A549 (cell line): ENCODE data around the gene SIK2. TPM values are rescaled to one million over a fixed set of nuclear protein-coding genes. Genes with fewer than 3 reads are reported as not detected.

ENCODE experiments used
- ATAC-seq, 2 experiments: fragments of 200-7000 bp in 1 of 2; fragments of >200 bp in 1 of 2; cut with Nextera tagmentation in 1 of 2; cut with Tn5 transposase in 1 of 2; 3 replicates each; pipeline versions ENCODE4 v1.8.0 to v1.9.1; 2018 to 2020; ENCODE audit warnings: mild to moderate bottlenecking in 1 of 2, moderate library complexity in 1 of 2
- CTCF ChIA-PET: fragments of 300-600 bp; sonication (Branson Sonifier 250); formaldehyde crosslinking; extraction: SDS; loops from one replicate; lab custom pipeline; 2021; ENCODE audit warnings: antibody characterized with exemption, inconsistent platforms; lab: Yijun Ruan, JAX
- POLR2A ChIA-PET: fragments of 350-600 bp; formaldehyde crosslinking; extraction: SDS; loops from one replicate; lab custom pipeline; 2021; ENCODE audit warnings: antibody characterized with exemption, inconsistent platforms; lab: Yijun Ruan, JAX
- DNase-seq, 2 experiments: peaks; one replicate each; pipeline versions ENCODE4 v3.0.0 to v3.0.0-alpha.2; 2011 to 2016; ENCODE audit warnings: low read depth in 1 of 2, low spot score in 1 of 2
- FAIRE-seq: peaks from 2 replicates; lab custom pipeline; 2011; peaks lifted over from hg19 to GRCh38; lab: Jason Lieb, UNC
- H3K27ac ChIP-seq, 2 experiments: fragments of >200 bp; sonication (Bioruptor Twin); formaldehyde crosslinking; 3 replicates each; pipeline ENCODE4 v1.5.1; 2016 to 2017
- H3K4me1 ChIP-seq: fragments of >200 bp; sonication (Bioruptor Twin); formaldehyde crosslinking; 3 replicates; pipeline ENCODE4 v1.6.1; 2016
- H3K4me2 ChIP-seq: fragments of >200 bp; sonication (Bioruptor Twin); formaldehyde crosslinking; 3 replicates; pipeline ENCODE4 v1.6.1; 2016
- H3K4me3 ChIP-seq: fragments of >200 bp; sonication (Bioruptor Twin); formaldehyde crosslinking; 3 replicates; pipeline ENCODE4 v1.5.1; 2016
- H3K9me3 ChIP-seq: fragments of >200 bp; sonication (Bioruptor Twin); formaldehyde crosslinking; 3 replicates; pipeline ENCODE4 v1.6.1; 2016
- BCL3 ChIP-seq: fragments of >200 bp; sonication (Bioruptor Twin); formaldehyde crosslinking; IDR thresholded peaks from 3 replicates; pipeline ENCODE4 v1.6.1; 2016
- BHLHE40 ChIP-seq: IDR thresholded peaks from 2 replicates; pipeline ENCODE4 v1.6.1; 2012; ENCODE audit warnings: low read depth, low read length, inconsistent platforms
- CHD2 ChIP-seq: fragments of 150-350 bp; IDR thresholded peaks from 2 replicates; pipeline ENCODE4 v1.6.1; 2014; ENCODE audit warnings: low read length; ENCODE audit not compliant: partially characterized antibody
- E2F6 ChIP-seq: IDR thresholded peaks from 2 replicates; pipeline ENCODE4 v1.6.1; 2012; ENCODE audit warnings: low read depth, borderline replicate concordance
- ESRRA ChIP-seq: fragments of 150-350 bp; IDR thresholded peaks from 2 replicates; pipeline ENCODE4 v1.6.1; 2014; ENCODE audit warnings: mild to moderate bottlenecking, low read length, borderline replicate concordance
- FOSL2 ChIP-seq, 2 experiments: fragments of 450-650 bp in 1 of 2; fragments of >200 bp in 1 of 2; sonication (Bioruptor Twin) in 1 of 2; formaldehyde crosslinking; IDR thresholded peaks; 2 replicates each; pipeline versions ENCODE4 v1.5.0 to v1.6.1; 2016 to 2020; ENCODE audit warnings: mild to moderate bottlenecking in 1 of 2, moderate library complexity in 1 of 2
- GATA3 ChIP-seq: IDR thresholded peaks from 2 replicates; pipeline ENCODE4 v1.6.1; 2012; ENCODE audit warnings: borderline replicate concordance
- HDAC2 ChIP-seq: fragments of 200-600 bp; sonication (generic); IDR thresholded peaks from 2 replicates; pipeline ENCODE4 v1.6.1; 2016
- HOXA7 ChIP-seq: fragments of 250-450 bp; sonication (Bioruptor Pico); IDR thresholded peaks from 2 replicates; pipeline ENCODE4 v1.5.0; 2020; ENCODE audit warnings: mild to moderate bottlenecking, moderate library complexity
- HOXB13 ChIP-seq: fragments of 250-450 bp; sonication (Bioruptor Pico); IDR thresholded peaks from 2 replicates; pipeline ENCODE4 v1.5.0; 2020; ENCODE audit warnings: low read depth, mild to moderate bottlenecking, moderate library complexity
- JUN ChIP-seq, 2 experiments: fragments of >200 bp; sonication (Bioruptor Twin); formaldehyde crosslinking; IDR thresholded peaks; 2 replicates in 1 of 2; 3 replicates in 1 of 2; pipeline ENCODE4 v1.6.1; 2016 to 2017
- KDM5A ChIP-seq: fragments of 200-600 bp; sonication (generic); IDR thresholded peaks from 2 replicates; pipeline ENCODE4 v1.6.1; 2016; ENCODE audit warnings: antibody characterized with exemption, mild to moderate bottlenecking
- MAFK ChIP-seq: fragments of 450-650 bp; IDR thresholded peaks from 2 replicates; pipeline ENCODE4 v1.6.1; 2014; ENCODE audit not compliant: partially characterized antibody
- MYC ChIP-seq: IDR thresholded peaks from 2 replicates; pipeline ENCODE4 v1.6.1; 2012; ENCODE audit warnings: mild to moderate bottlenecking, inconsistent platforms, low read length, improper control_type of control experiment, borderline replicate concordance
- NPAS2 ChIP-seq: fragments of 250-450 bp; sonication (Bioruptor Pico); IDR thresholded peaks from 2 replicates; pipeline ENCODE4 v1.8.0; 2022; ENCODE audit warnings: mild to moderate bottlenecking, moderate library complexity, borderline replicate concordance
- NR3C1 ChIP-seq: fragments of >200 bp; sonication (Bioruptor Twin); formaldehyde crosslinking; IDR thresholded peaks from 3 replicates; pipeline ENCODE4 v1.6.1; 2017
- PHF8 ChIP-seq: fragments of 200-600 bp; sonication (generic); IDR thresholded peaks from 2 replicates; pipeline ENCODE4 v1.6.1; 2016; ENCODE audit warnings: low read depth, mild to moderate bottlenecking, antibody characterized with exemption, moderate library complexity, borderline replicate concordance
- RAD21 ChIP-seq, 2 experiments: fragments of >200 bp in 1 of 2; sonication (Bioruptor Twin) in 1 of 2; formaldehyde crosslinking in 1 of 2; IDR thresholded peaks in 1 of 2; conservative IDR thresholded peaks in 1 of 2; 2 replicates in 1 of 2; 3 replicates in 1 of 2; pipeline ENCODE4 v1.6.1; 2012 to 2018; ENCODE audit warnings: inconsistent platforms in 1 of 2
- RARB ChIP-seq: fragments of 250-450 bp; sonication (Bioruptor Pico); IDR thresholded peaks from 2 replicates; pipeline ENCODE4 v1.8.0; 2021; ENCODE audit warnings: mild to moderate bottlenecking, moderate library complexity
- SMC3 ChIP-seq: fragments of >200 bp; sonication (Bioruptor Twin); formaldehyde crosslinking; IDR thresholded peaks from 3 replicates; pipeline ENCODE4 v1.6.1; 2018; ENCODE audit warnings: inconsistent platforms
- ZC3H11A ChIP-seq: fragments of 450-650 bp; IDR thresholded peaks from 2 replicates; pipeline ENCODE4 v1.6.1; 2014; ENCODE audit warnings: antibody characterized with exemption, mild to moderate bottlenecking
- ZNF302 ChIP-seq: fragments of 250-450 bp; sonication (Bioruptor Pico); IDR thresholded peaks from 2 replicates; pipeline ENCODE4 v1.9.0; 2021; ENCODE audit warnings: inconsistent platforms, mild to moderate bottlenecking, moderate library complexity
- WGBS: methylation state at CpG from one replicate; pipeline ENCODE4 v1.1.6; 2017; ENCODE audit errors: missing lambda C conversion rate; 5-methylcytosine and 5-hydroxymethylcytosine counted together
- polyA plus RNA-seq, 4 experiments: library from polyadenylated mRNA; depleted of rRNA in 3 of 4; stranded (reverse); fragments of >200 nt; fragmentation: RNase III in 1 of 4; extraction: RNeasy Plus Mini Kit Qiagen cat#74134 plus additional on column Dnase treatment in 1 of 4; gene quantifications; 2 replicates in 3 of 4; 3 replicates in 1 of 4; pipeline ENCODE4 v1.2.3, GENCODE V29; 2011 to 2017
- TF ChIP-seq, protein P1 (sequence below): fragments of 250-450 bp; sonication (Bioruptor Pico); IDR thresholded peaks from 2 replicates; pipeline ENCODE4 v1.5.0; 2021; ENCODE audit warnings: mild to moderate bottlenecking, moderate library complexity, borderline replicate concordance
- TF ChIP-seq, protein P2 (sequence below): fragments of >200 bp; sonication (Bioruptor Twin); formaldehyde crosslinking; IDR thresholded peaks from 3 replicates; pipeline ENCODE4 v1.5.1; 2016

SIK2 gene
- polyA plus RNA-seq, 2 of the 4 experiments (the other 2 are of a cell fraction), result 4.5 to 9.0 TPM

GRCh38 chr11:111737444-111738210 lies 135.4 kb downstream of the SIK2 start:
- no peak overlapping the region for H3K4me3 ChIP-seq
- no peak for FAIRE-seq
- ATAC-seq, result no peak
- CTCF ChIA-PET, result no interaction called here
- H3K4me1 ChIP-seq, result peaks cover 28% of the 10 kb centered on the region
- POLR2A ChIA-PET, result interaction anchor here (1.1 kb wide), 1 partner anchor 9 kb away, joined by 3 read pairs; no protein-coding TSS in a partner anchor
- WGBS, result 93% methylated on average over 13 of the region's 14 CpGs
- H3K27ac ChIP-seq, result no peak overlapping the region
- TF ChIP-seq BHLHE40 (no peak), SMC3 (no peak), RAD21 (conservative IDR thresholded peaks at IDR 0.05 in 1 of 2, IDR thresholded peaks at IDR 0.05 in 1 of 2) (no peak), PHF8 (no peak), ZC3H11A (no peak), HDAC2 (no peak), MAFK (no peak), RARB (CRISPR knock-in tag) (no peak), ZNF302 (no peak), MYC (no peak), ESRRA (no peak), JUN (IDR thresholded peaks at IDR 0.05) (no peak), FOSL2 (IDR thresholded peaks at IDR 0.05) (no peak), FOSL2 (CRISPR knock-in tag; IDR thresholded peaks at IDR 0.05) (no peak), E2F6 (no peak), HOXA7 (CRISPR knock-in tag) (no peak), NR3C1 (no peak), BCL3 (no peak), CHD2 (no peak)
- TF ChIP-seq, protein P1, sequence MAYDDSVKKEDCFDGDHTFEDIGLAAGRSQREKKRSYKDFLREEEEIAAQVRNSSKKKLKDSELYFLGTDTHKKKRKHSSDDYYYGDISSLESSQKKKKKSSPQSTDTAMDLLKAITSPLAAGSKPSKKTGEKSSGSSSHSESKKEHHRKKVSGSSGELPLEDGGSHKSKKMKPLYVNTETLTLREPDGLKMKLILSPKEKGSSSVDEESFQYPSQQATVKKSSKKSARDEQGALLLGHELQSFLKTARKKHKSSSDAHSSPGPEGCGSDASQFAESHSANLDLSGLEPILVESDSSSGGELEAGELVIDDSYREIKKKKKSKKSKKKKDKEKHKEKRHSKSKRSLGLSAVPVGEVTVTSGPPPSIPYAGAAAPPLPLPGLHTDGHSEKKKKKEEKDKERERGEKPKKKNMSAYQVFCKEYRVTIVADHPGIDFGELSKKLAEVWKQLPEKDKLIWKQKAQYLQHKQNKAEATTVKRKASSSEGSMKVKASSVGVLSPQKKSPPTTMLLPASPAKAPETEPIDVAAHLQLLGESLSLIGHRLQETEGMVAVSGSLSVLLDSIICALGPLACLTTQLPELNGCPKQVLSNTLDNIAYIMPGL (CRISPR knock-in tag), result no peak
- H3K9me3 ChIP-seq, result no peaks in the 10 kb centered on the region
- H3K4me2 ChIP-seq, result no peak overlapping the region
- DNase-seq, result no peak

GRCh38 chr11:111739299-111739698 lies 137.1 kb downstream of the SIK2 start:
- no peak for ATAC-seq
- no peaks in the 10 kb centered on the region for H3K9me3 ChIP-seq
- FAIRE-seq, result no peak
- no peak overlapping the region for H3K4me3 ChIP-seq
- H3K27ac ChIP-seq, result no peak overlapping the region
- TF ChIP-seq NR3C1 (no peak), NPAS2 (no peak), CHD2 (no peak), HOXB13 (CRISPR knock-in tag) (no peak), GATA3 (no peak), KDM5A (no peak)
- TF ChIP-seq, protein P2, sequence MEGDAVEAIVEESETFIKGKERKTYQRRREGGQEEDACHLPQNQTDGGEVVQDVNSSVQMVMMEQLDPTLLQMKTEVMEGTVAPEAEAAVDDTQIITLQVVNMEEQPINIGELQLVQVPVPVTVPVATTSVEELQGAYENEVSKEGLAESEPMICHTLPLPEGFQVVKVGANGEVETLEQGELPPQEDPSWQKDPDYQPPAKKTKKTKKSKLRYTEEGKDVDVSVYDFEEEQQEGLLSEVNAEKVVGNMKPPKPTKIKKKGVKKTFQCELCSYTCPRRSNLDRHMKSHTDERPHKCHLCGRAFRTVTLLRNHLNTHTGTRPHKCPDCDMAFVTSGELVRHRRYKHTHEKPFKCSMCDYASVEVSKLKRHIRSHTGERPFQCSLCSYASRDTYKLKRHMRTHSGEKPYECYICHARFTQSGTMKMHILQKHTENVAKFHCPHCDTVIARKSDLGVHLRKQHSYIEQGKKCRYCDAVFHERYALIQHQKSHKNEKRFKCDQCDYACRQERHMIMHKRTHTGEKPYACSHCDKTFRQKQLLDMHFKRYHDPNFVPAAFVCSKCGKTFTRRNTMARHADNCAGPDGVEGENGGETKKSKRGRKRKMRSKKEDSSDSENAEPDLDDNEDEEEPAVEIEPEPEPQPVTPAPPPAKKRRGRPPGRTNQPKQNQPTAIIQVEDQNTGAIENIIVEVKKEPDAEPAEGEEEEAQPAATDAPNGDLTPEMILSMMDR, result no peak
- ChIA-PET CTCF (no interaction called here), POLR2A (no interaction called here)
- no peak for DNase-seq
- H3K4me1 ChIP-seq, result peaks cover 19% of the 10 kb centered on the region
- H3K4me2 ChIP-seq, result no peak overlapping the region
- WGBS, result 96% methylated on average over 2 of the region's 2 CpGs
